HG03159 (cell line): ENCODE measurements around the gene ZNF708.
"Not testable (repeated sequence)": the region's sequence is repeated elsewhere in the genome, so short reads cannot be mapped to it uniquely, and the experiment has no call there.

ENCODE experiments used
- ATAC-seq: cut with Tn5 transposase; IDR thresholded peaks from one replicate; pipeline ENCODE4 v1.9.1; 2021; ENCODE audit warnings: mild to moderate bottlenecking, moderate library complexity; ENCODE audit not compliant: unreplicated experiment

The ZNF708 gene

DNA sequence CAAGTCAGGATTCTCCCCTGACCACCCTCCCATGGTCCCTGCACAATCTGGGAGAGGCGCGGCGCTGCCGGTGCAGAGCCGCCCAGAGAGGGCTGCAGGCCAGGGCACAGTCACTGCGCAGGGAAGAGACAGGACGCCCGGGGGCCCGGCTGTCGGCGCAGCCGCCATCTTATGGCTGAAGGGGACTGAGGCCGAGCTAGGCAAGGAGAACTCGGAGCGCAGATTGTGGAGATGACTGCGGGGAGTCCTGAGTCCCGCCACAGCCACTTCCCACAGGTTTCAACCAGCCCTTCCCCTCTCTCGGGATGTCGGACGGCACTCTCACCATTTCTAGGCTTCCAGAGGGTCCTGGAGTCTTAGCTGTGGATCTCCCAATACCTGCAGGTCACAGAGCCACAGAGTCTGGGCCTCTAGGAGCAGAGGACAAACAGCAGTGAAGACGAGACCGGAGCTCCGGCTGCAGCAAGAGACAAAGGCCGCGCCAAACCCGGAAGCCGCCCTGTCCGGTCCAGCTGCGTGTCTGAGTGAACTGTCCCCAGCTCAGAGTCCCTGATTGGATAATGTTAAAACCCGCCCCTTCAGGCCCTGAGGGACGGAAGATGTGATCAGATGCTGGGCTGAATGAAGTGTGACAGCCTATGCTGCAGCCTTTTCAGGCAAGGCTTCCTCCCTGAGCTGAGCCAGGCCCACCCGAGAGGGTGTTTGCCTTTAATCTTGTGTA is at the start of gene ZNF708:
Gene ZNF708 (minus strand): TSS at position 526 of the 721 bp plus-strand sequence. CDS start 198 bp downstream, at position 328.
- ATAC-seq, result peak; percentile 100

DNA sequence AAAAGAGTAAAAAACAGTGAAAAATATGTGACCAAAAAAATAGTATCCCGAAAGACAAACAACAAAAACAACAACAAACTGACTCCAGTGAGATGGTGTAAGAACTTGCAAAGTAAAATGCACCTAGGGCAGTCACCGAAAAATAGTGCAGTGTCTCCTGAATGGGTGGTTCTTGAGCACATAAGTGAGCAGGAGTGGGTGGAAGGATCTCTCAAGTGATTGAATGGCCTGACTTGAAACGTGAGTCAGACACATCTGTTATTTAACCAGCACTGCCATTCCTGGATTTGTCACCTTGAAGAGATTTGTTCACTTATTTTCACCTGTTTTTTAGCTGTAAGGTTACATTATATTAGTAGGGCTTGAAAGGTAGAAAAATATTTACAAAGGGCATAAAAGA is 33.1 kb upstream of the ZNF708 start:
- no peak for ATAC-seq

DNA sequence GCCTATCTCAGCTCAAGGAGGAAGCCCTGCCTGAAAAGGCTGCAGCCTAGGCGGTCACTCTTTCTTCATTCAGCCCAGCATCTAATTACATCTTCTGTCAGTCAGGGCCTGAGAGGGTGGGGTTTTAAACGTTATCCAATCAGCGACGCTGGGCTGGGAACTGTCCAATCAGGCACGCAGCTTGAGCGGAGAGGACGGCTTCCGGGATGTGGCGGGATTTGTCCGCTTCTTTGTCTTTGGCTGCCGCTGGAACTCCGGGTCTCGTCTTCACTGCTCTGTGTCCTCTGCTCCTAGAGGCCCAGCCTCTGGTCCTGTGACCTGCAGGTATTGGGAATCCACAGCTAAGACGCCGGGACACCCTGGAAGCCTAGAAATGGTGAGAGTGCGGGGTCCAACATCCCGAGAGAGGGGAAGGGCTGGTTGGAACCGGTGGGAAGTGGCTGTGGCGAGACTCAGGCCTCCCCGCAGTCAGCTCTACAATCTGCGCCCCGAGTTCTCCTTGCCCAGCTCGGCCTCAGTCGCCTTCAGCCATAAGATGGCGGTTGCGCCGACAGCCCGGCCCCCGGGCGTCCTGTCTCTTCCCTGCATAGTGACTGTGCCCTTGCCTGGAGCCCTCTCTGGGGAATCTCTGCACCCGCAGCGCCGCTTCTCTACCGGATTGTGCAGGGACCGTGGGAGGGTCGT is 29.7 kb upstream of the ZNF708 start, which contains the start of gene ZNF738:
Gene ZNF738 (plus strand): TSS at position 233 of the 684 bp plus-strand sequence. CDS start 141 bp downstream, at position 374.
- ATAC-seq, result peak; percentile 96

DNA sequence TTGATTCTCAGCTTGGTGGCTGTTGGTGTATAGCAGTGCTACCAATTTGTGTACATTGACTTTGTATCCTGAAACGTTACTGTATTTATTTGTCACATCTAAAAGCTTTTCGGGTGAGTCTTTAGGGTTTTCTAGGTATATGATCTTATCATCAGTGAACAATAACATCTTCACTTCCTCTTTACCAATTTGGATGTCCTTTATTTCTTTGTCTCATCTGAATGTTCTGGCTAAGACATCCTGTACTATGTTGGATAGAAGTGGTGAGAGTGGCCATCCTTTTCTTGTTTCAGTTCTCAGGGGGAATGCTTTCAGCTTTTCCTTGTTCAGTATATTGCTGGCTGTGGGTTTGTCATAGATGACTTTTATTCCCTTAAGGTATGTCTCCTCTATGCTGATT is 23.6 kb upstream of the ZNF708 start:
- no peak for ATAC-seq

DNA sequence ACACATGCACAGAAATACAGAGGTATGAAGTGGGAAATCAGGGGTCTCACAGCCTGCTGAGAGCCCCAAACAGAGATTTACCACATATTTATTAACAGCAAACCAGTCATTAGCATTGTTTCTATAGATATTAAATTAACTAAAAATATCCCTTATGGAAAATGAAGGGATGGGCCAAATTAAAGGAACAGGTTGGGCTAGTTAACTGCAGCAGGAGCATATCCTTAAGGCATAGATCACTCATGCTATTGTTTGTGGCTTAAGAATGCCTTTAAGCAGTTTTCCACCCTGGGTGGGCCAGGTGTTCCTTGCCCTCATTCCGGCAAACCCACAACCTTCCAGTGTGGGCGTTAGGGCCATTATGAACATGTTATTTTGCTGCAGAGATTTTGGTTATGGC is 15.6 kb upstream of the ZNF708 start:
- ATAC-seq, result not testable (repeated sequence)

DNA sequence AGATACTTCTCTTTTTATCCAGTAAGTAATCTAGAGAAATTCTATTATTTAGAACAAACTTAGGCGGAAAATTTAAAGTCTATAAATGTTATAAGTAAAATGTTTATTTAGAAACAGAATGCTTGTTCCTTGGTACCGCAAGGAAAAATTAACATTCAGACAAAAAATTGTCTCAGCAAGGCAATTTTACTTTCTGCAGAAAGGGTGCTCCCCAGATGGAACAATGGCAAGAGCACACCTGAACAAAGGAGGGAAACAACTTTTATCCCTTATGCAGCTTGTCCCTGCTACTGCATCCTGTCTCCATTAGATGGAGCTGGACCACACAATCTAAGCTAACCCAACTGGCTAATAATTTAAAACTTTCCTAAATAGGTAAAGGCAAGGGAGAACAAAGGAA is 6.5 kb upstream of the ZNF708 start:
- ATAC-seq, result no peak

DNA sequence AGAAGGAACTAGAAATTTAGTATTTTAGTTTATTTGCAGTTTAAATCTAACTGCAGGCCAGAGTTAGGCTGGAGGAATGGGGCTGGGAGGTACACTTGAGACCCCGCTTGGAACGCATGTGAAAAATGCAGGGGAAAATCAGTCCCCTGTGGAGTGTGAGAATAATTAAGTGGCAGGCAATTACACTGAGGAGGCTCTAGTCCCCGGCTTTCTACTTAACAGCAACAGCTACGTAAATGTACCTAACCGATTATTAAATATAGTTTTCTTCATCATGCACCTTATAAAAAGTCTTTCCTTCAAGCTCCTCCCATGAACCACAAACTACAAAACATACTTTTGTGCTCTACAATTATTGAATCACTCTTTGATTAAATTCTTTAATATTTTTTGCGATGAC is 804 bp downstream of the ZNF708 start:
- no peak for ATAC-seq

DNA sequence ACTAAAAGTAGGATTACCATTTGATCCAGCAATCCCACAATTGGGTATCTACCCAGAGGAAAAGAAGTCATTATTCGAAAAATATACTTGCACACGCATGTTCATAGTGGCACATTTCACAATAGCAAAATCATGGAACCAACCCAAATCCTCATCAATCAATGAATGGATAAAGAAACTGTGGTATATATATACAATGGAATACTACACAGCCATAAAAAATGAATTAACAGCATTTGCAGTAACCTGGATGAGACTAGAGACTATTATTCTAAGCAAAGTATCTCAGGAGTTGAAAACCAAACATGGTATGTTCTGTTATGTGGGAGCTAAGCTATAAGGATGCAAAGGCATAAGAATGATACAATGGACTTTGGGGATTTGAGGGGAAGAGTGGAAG is 3.0 kb downstream of the ZNF708 start:
- ATAC-seq, result no peak

DNA sequence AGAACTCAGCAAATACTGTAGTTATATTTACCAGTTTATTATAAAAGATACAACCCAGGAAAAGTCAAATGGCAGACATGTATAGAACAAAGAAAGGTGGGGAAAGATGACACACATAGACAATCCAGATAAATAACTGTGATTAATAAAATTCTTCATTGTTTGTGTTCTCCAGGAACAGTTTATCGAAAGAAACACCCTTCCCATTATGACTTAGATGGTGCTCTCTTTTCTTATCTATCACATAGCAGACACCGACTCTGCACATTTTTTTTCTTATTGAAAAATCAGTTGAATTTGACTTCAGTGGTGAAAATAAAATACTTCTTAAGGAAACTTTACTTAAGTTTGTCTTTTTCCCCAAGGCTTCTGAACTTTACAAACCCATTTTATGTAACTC is 6.2 kb downstream of the ZNF708 start:
- ATAC-seq, result no peak

DNA sequence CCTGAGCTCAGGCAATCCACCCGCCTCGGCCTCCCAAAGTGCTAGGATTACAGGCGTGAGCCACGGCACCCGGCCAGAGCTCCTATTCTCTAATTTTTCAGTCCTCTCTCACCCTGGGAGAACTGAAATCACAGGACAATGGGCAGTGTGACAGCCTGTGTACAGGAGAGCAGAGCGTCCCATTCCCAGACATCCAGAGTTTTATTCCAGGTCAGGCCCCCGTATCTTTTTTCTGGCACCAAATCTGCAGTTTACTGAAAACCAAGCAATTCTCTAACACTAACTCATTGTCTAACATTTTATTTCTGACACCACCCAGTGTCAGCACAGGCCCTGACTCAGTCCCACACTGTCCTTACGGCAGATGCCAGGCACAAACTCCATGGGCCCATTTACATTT is 6.7 kb downstream of the ZNF708 start:
- ATAC-seq, result no peak

DNA sequence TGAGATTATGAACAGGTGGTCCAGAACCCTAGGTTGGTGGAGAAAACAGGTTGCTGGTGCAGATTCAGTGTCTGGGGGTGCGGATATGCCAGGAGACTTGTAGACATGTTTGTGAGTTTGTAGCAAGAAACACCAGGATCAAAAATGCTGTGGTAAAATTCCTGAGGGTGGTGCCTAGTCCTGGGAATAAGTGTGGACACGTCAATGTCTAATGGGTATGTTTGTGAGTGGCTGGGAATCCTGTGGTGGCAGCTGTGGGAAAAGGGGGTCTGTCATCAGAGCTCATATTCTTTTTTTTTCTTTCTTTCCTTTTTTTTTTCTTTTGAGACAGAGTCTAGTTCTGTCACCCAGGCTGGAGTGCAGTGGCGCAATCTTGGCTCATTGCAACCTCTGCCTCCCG is 7.2 kb downstream of the ZNF708 start:
- no peak for ATAC-seq

DNA sequence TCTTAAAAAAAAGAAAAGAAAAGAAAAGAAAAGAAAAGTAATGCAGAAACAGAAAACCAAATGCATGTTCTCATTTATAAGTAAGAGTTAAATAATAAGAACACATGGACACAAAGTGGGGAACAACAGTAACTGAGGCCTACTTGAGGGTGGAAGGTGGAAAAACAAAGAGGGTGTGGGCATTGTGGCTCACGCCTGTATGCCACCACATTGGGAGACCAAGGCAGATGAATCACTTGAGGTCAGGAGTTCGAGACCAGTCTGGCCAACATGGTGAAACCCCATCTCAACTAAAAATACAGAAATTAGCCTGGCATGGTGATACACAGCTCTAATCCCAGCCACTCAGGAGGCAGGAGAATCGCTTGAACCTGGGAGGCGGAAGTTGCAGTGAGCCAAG is 8.1 kb downstream of the ZNF708 start:
- ATAC-seq, result no peak

DNA sequence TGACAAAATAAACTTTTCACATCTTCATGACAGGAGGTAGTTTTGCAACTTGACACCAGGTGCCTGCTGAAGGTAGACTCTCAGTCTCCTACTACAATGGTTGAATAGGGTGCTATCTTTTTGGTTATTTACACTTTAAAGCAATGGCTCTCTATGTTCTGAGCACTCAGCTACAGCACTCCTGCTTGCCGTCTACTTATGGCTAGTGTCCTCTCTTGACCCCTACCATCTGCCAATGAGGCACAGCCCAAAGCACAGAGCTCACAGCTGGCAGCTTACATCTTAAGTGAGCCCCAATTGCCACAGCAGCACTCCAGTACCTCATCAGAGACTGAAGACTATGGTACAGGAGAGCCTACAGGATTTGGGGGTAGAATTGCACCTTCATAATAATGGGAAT is 11.4 kb downstream of the ZNF708 start:
- ATAC-seq, result no peak

DNA sequence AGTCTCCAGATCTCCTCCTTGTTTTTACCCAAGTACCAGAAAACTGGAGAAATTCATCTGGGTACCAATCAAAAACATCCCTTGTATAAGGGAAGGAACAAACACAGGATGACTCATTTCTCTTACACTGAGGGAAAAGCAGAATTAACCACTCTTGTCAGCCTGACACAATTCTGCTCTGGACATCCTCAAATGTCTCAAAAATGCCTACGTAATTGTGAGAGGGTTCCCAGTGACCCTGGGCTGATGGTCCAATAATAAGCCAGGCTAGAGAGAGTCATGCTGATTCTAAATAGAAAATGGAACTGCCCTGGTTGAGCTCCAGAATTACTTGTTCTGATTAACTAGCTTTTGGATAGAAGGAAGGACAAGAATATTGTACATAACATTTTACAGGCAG is 14.5 kb downstream of the ZNF708 start:
- no peak for ATAC-seq

DNA sequence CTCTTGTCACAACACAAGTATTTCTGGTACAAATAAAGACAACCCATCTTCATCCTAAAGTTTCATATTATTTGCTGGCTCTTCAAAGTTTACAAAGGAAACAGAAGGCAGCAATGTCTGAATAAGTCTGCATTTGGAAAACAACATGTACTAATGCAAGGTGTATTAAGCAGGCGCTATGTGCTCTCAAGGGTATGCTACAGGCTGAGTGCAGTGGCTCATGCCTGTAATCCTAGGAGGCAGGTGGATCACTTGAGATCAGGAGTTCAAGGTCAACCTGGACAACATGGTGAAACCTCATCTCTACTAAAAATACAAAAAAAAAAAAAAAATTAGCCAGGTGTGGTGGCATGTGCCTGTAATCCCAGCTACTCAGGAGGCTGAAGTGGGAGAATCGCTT is 16.4 kb downstream of the ZNF708 start:
- not testable (repeated sequence) for ATAC-seq

DNA sequence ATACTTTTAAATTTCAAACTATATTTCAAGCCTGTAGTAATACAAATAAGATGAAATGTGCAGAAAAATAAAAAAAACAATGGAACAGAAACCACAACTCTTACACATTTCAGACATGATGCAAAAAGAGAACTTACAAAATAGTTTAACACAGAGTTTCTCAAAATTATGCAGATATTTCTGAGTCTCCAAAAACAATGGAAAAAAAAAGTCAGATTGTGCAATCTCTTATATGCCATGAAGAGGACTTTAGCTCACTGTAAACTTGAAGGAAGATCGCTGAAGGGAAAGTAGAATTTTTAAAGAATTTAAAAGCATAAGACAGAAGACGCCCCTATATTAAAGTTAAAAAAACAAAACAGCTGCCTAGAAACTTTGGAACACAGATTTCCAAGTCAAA is 20.4 kb downstream of the ZNF708 start:
- ATAC-seq, result no peak

DNA sequence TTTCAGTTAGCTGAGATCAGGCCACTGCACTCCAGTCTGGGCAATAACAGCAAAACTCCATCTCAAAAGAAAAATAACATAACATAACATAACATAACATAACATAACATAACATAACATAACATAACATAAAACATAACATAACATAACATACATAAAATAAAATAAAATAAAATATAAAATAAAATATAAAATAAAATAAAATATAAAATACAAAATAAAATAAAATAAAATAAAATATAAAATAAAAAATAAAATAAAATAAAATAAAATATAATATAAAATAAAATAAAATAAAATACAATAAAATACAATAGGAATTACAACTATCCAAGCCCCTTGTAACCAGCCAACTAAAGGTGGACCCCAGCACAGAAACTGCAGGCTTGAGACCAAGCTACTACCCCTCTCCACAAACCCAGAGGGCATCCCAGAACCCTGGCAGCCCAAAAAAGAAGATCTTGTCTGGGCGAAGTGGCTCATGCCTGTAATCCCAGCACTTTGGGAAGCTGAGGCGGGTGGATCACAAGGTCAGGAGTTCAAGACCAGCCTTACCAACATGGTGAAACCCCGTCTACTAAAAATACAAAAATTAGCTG is 22.2 kb downstream of the ZNF708 start:
- ATAC-seq, result not testable (repeated sequence)

DNA sequence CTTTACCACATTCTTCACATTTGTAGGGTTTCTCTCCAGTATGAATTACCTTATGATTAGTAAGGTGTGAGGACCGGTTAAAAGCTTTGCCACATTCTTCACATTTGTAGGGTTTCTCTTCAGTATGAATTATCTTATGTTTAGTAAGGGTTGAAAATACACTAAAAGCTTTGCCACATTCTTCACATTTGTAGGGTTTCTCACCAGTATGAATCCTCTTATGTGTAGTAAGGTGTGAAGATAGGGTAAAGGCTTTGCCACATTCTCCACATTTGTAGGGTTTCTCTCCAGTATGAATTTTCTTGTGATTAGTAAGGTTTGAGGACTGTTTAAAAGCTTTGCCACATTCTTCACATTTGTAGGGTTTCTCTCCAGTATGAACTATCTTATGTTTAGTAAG is 35.4 kb downstream of the ZNF708 start:
- ATAC-seq, result not testable (repeated sequence)

DNA sequence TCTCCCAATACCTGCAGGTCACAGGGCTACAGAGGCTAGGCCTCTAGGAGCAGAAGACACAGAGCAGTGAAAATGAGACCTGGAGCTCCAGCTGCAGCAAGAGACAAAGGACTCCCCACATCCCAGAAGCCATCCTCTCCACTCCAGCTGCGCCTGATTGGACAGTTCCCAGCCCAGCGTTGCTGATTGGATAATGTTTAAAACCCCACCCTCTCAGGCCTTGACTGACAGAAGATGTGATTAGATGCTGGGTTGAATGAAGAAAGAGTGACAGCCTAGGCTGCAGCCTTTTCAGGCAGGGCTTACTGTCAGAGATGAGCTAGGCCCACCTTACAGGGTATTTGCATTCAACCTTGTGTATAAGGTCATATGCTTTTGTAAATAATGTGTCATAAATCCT is 59.4 kb downstream of the ZNF708 start:
- ATAC-seq, result no peak

DNA sequence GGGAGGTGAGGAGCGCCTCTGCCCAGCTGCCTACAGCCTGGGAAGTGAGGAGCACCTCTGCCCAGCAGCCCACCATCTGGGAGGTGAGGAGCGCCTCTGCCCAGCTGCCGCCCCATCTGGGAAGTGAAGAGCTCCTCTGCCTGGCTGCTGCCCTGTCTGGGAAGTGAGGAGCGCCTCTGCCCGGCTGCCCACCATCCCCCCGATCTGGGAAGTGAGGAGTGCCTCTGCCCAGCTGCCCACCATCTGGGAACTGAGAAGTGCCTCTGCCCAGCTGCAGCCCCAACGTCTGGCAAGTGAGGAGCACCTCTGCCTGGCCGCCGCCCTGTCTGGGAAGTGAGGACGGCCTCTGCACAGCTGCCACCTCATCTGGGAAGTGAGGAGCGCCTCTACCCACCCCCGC is 64.3 kb downstream of the ZNF708 start:
- no peak for ATAC-seq

DNA sequence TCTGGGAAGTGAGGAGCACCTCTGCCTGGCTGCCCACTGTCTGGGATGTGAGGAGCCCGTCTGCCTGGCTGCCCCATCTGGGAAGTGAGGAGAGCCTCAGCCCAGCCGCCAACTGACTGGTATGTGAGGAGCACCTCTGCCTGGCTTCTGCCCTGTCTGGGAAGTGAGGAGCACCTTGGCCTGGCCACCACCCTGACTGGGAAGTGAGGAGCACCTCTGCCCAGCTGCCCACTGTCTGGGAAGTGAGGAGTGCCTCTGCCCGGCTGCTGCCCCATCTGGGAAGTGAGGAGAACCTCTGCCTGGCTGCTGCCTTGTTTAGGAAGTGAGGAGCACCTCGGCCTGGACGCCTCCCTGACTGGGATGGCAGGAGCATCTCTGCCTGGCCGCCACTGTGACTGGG is 64.8 kb downstream of the ZNF708 start:
- no peak for ATAC-seq

DNA sequence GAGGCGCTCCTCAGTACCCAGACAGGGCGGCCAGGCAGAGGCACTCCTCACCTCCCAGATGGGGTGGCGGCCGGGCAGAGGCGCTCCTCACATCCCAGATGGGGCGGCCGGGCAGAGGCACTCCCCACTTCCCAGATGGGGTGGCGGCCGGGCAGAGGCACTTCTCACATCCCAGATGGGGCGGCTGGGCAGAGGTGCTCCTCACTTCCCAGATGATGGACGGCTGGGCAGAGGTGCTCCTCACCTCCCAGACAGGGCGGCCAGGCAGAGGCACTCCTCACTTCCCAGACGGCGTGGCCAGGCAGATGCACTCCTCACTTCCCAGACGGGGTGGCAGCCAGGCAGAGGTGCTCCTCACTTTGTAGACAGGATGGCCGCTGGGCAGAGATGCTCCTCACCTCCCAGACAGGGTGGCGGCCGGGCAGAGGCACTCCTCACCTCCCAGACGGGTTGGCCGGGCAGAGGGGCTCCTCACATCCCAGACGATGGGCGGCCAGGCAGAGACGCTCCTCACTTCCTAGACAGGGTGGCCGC is 68.3 kb downstream of the ZNF708 start:
- ATAC-seq, result not testable (repeated sequence)
